Astrocyte (in vitro differentiated cells and primary cell): ENCODE results near the gene ERC1. TPM values are rescaled to one million over a fixed set of nuclear protein-coding genes. Genes with fewer than 3 reads are reported as not detected.

Experiments
- DNase-seq: peaks from one replicate; pipeline ENCODE4 v3.0.0-alpha.2; 2010; ENCODE audit warnings: low read depth
- FAIRE-seq: peaks from 2 replicates; lab custom pipeline; 2011; peaks lifted over from hg19 to GRCh38; lab: Jason Lieb, UNC
- H2AFZ ChIP-seq: 2 replicates; pipeline ENCODE4 v1.6.0; 2012; ENCODE audit warnings: low read depth, low read length, inconsistent platforms
- H3K27ac ChIP-seq: 2 replicates; pipeline ENCODE4 v1.5.1; 2011; ENCODE audit warnings: low read depth, low read length, inconsistent platforms
- H3K27me3 ChIP-seq: 2 replicates; pipeline ENCODE4 v1.6.0; 2011; ENCODE audit warnings: low read length, inconsistent platforms; ENCODE audit not compliant: insufficient read depth
- H3K36me3 ChIP-seq: 2 replicates; pipeline ENCODE4 v1.5.1; 2011; ENCODE audit warnings: low read length, inconsistent platforms; ENCODE audit not compliant: insufficient read depth
- H3K4me1 ChIP-seq: 2 replicates; pipeline ENCODE4 v1.5.1; 2011; ENCODE audit warnings: low read length, inconsistent platforms; ENCODE audit not compliant: insufficient read depth
- H3K4me2 ChIP-seq: 2 replicates; pipeline ENCODE4 v1.6.0; 2012; ENCODE audit warnings: low read length, inconsistent platforms
- H3K4me3 ChIP-seq: 2 replicates; pipeline ENCODE4 v1.5.1; 2011; ENCODE audit warnings: low read depth, mild to moderate bottlenecking, low read length, inconsistent platforms; ENCODE audit not compliant: insufficient read depth
- H3K79me2 ChIP-seq: 2 replicates; pipeline ENCODE4 v1.6.0; 2012; ENCODE audit warnings: mild to moderate bottlenecking, low read length, inconsistent platforms; ENCODE audit not compliant: insufficient read depth
- H3K9ac ChIP-seq: 2 replicates; pipeline ENCODE4 v1.6.0; 2012; ENCODE audit warnings: mild to moderate bottlenecking, low read length, inconsistent platforms
- H3K9me3 ChIP-seq: 2 replicates; pipeline ENCODE4 v1.5.1; 2012; ENCODE audit warnings: low read depth, mild to moderate bottlenecking, low read length, inconsistent platforms; ENCODE audit not compliant: insufficient read depth
- H4K20me1 ChIP-seq: 2 replicates; pipeline ENCODE4 v1.6.0; 2012; ENCODE audit warnings: low read length, inconsistent platforms; ENCODE audit not compliant: insufficient read depth
- H3K27ac Mint-ChIP-seq: one replicate; pipeline ENCODE4 v1.8.0; 2021; ENCODE audit warnings: mild to moderate bottlenecking, mixed read lengths; ENCODE audit not compliant: unreplicated experiment
- H3K27me3 Mint-ChIP-seq: one replicate; pipeline ENCODE4 v1.8.0; 2021; ENCODE audit warnings: low read depth, mixed read lengths; ENCODE audit not compliant: unreplicated experiment
- H3K36me3 Mint-ChIP-seq: one replicate; pipeline ENCODE4 v1.8.0; 2021; ENCODE audit warnings: low read depth, mixed read lengths; ENCODE audit not compliant: unreplicated experiment
- H3K4me1 Mint-ChIP-seq: one replicate; pipeline ENCODE4 v1.8.0; 2021; ENCODE audit warnings: low read depth, mixed read lengths; ENCODE audit not compliant: unreplicated experiment
- H3K4me3 Mint-ChIP-seq: one replicate; pipeline ENCODE4 v1.8.0; 2021; ENCODE audit warnings: mild to moderate bottlenecking, moderate library complexity, mixed read lengths; ENCODE audit not compliant: unreplicated experiment
- H3K9me3 Mint-ChIP-seq: one replicate; pipeline ENCODE4 v1.8.0; 2021; ENCODE audit warnings: mild to moderate bottlenecking, mixed read lengths; ENCODE audit not compliant: unreplicated experiment
- CTCF ChIP-seq: IDR thresholded peaks from 2 replicates; pipeline ENCODE4 v1.5.1; 2011; ENCODE audit warnings: low read depth, mild to moderate bottlenecking, inconsistent platforms, low read length, moderate library complexity; ENCODE audit not compliant: insufficient read depth
- EZH2 ChIP-seq: IDR thresholded peaks from 2 replicates; pipeline ENCODE4 v1.6.1; 2012; ENCODE audit warnings: mild to moderate bottlenecking, low read length, inconsistent platforms; ENCODE audit not compliant: insufficient read depth
- total RNA-seq: library from RNA; stranded (reverse); gene quantifications from 2 replicates; pipeline ENCODE4 v1.2.1, GENCODE V29; 2021

Gene ERC1
- total RNA-seq, 1 donor from 2014 or later, result 67.1 TPM

GRCh38 chr12:1502379-1502720 is 511.3 kb downstream of the ERC1 start:
- TF ChIP-seq CTCF, result no peak
- no peak for TF ChIP-seq EZH2
- peak; percentile 12 for DNase-seq
- Histone ChIP-seq H4K20me1 (no peaks in the 10 kb centered on the region), H3K27me3 (no peaks in the 10 kb centered on the region), H3K4me3 (no peak overlapping the region), H3K9ac (no peak overlapping the region), H3K4me2 (no peak overlapping the region), H3K27ac (no peak overlapping the region), H3K9me3 (peaks cover 2% of the 10 kb centered on the region), H3K79me2 (no peaks in the 10 kb centered on the region), H3K36me3 (no peaks in the 10 kb centered on the region), H3K4me1 (peaks cover 13% of the 10 kb centered on the region), H2AFZ (no peak overlapping the region)
- H3K27ac Mint-ChIP-seq, result no peak overlapping the region
- H3K36me3 Mint-ChIP-seq, result peaks cover 7% of the 10 kb centered on the region
- no peak overlapping the region for H3K4me3 Mint-ChIP-seq
- H3K4me1 Mint-ChIP-seq, result peaks cover 8% of the 10 kb centered on the region
- peaks cover 4% of the 10 kb centered on the region for H3K9me3 Mint-ChIP-seq
- peaks cover 4% of the 10 kb centered on the region for H3K27me3 Mint-ChIP-seq
- FAIRE-seq, result no peak

DNA sequence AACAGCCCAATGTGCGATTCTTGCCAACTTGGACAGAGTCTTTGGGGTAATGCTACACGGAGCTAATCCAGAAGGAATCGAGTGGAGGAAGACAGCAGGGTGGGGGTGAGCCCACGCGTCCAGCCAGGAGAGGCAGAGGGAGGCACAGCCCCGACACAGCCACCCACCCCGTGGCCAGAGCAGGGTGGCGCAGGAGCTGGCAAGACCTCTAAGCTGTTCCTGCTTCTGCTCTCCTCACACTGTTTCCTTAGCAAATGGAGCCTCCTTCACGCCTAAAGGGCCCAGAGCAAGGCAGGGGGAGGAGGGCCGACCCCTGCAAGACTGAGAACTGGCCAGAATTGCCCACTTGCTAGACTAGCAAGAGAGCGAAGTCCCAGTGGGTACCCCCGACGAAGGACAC is 511.8 kb downstream of the ERC1 start:
- Histone ChIP-seq H3K27ac (no peak overlapping the region), H3K27me3 (no peaks in the 10 kb centered on the region), H3K9me3 (peaks cover 2% of the 10 kb centered on the region), H4K20me1 (no peaks in the 10 kb centered on the region), H3K4me2 (no peak overlapping the region), H3K9ac (no peak overlapping the region), H2AFZ (no peak overlapping the region), H3K36me3 (no peaks in the 10 kb centered on the region), H3K79me2 (no peaks in the 10 kb centered on the region), H3K4me1 (peaks cover 13% of the 10 kb centered on the region), H3K4me3 (no peak overlapping the region)
- H3K9me3 Mint-ChIP-seq, result peaks cover 4% of the 10 kb centered on the region
- peaks cover 7% of the 10 kb centered on the region for H3K36me3 Mint-ChIP-seq
- DNase-seq (no peak), FAIRE-seq (no peak)
- no peak for TF ChIP-seq CTCF
- no peak for TF ChIP-seq EZH2
- H3K4me3 Mint-ChIP-seq, result no peak overlapping the region
- peaks cover 4% of the 10 kb centered on the region for H3K27me3 Mint-ChIP-seq
- H3K27ac Mint-ChIP-seq, result no peak overlapping the region
- H3K4me1 Mint-ChIP-seq, result peaks cover 8% of the 10 kb centered on the region

DNA sequence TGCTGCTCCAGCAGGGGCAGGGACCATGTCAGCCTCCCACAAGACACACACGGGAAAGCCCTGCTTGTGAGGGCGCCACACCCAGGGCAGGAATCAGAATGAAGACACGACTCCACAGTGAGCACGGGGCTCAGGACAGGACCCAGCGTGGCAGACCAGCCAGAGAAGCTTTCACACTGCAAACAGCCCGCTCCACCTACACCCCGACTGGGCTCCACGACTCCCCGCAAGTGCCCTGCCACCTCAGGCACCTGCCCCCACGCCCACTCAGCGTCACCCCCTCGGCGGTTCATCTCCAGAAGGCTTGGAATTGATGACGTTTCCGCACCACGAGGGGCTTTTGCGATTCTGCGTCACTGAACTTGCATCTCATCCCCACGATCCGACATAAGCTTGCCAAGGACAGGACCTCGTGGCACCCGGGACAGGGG is 512.3 kb downstream of the ERC1 start:
- peaks cover 13% of the 10 kb centered on the region for H3K4me1 ChIP-seq

More for the DNA sequence above, 512.3 kb downstream of the ERC1 start:
- Histone ChIP-seq H3K27ac (no peak overlapping the region), H3K27me3 (no peaks in the 10 kb centered on the region), H3K79me2 (no peaks in the 10 kb centered on the region), H3K4me3 (no peak overlapping the region), H3K4me2 (no peak overlapping the region), H3K9me3 (peaks cover 2% of the 10 kb centered on the region), H4K20me1 (no peaks in the 10 kb centered on the region), H2AFZ (no peak overlapping the region), H3K9ac (no peak overlapping the region), H3K36me3 (no peaks in the 10 kb centered on the region)
- FAIRE-seq (no peak), DNase-seq (no peak)
- peaks cover 8% of the 10 kb centered on the region for H3K4me1 Mint-ChIP-seq
- H3K27me3 Mint-ChIP-seq, result peaks cover 4% of the 10 kb centered on the region
- H3K9me3 Mint-ChIP-seq, result peaks cover 4% of the 10 kb centered on the region
- no peak overlapping the region for H3K27ac Mint-ChIP-seq
- no peak overlapping the region for H3K4me3 Mint-ChIP-seq
- H3K36me3 Mint-ChIP-seq, result peaks cover 7% of the 10 kb centered on the region
- TF ChIP-seq EZH2 (no peak), CTCF (no peak)
